ENCODE results near the gene ING4.

GRCh38 chr12:6641131-6641530 lies 21.8 kb downstream of the ING4 start:
- TF ChIP-seq CTCF (IDR thresholded peaks at IDR 0.05) (no peak), POLR2A (IDR thresholded peaks at IDR 0.05) (no peak)

Data from uterus (tissue), 2 donors.